Liver (tissue), 9 donors: ENCODE data around the gene RBBP5. TPM values are rescaled to one million over a fixed set of nuclear protein-coding genes. Genes with fewer than 3 reads are reported as not detected.

Experiments
- DNase-seq: peaks from one replicate; pipeline ENCODE4 v3.0.0-alpha.2; 2017; ENCODE audit warnings: low spot score
- H3K27ac ChIP-seq, 2 donors: one replicate each; pipeline ENCODE4 v1.7.0; 2013; ENCODE audit warnings: inconsistent platforms in 2 of 2, low read length in 2 of 2, control low read depth in 1 of 2, low read depth in 1 of 2, mild to moderate bottlenecking in 1 of 2
- H3K27me3 ChIP-seq, 4 donors: one replicate each; pipeline versions ENCODE4 v1.6.1 to v1.7.0; 2013; ENCODE audit warnings: low read length in 3 of 4, inconsistent platforms in 1 of 4, mild to moderate bottlenecking in 1 of 4, moderate library complexity in 1 of 4; ENCODE audit not compliant: control insufficient read depth in 4 of 4, insufficient read depth in 4 of 4
- H3K36me3 ChIP-seq, 4 donors: one replicate each; pipeline versions ENCODE4 v1.6.1 to v1.7.0; 2013; ENCODE audit warnings: low read length in 3 of 4, mild to moderate bottlenecking in 3 of 4, low read depth in 1 of 4, moderate library complexity in 1 of 4; ENCODE audit not compliant: control insufficient read depth in 4 of 4, insufficient read depth in 3 of 4
- H3K4me1 ChIP-seq, 4 donors: one replicate each; pipeline versions ENCODE4 v1.6.1 to v1.7.0; 2013; ENCODE audit warnings: low read length in 3 of 4, mild to moderate bottlenecking in 3 of 4, moderate library complexity in 1 of 4; ENCODE audit not compliant: control insufficient read depth in 4 of 4, insufficient read depth in 4 of 4
- H3K4me3 ChIP-seq, 3 donors: one replicate each; pipeline versions ENCODE4 v1.6.1 to v1.7.0; 2013; ENCODE audit warnings: low read length in 3 of 3, control low read depth in 1 of 3, low read depth in 1 of 3, mild to moderate bottlenecking in 1 of 3
- H3K9ac ChIP-seq, 2 donors: one replicate each; pipeline ENCODE4 v1.7.0; 2013; ENCODE audit warnings: low read length in 2 of 2, mild to moderate bottlenecking in 2 of 2, moderate library complexity in 2 of 2, control low read depth in 1 of 2, low read depth in 1 of 2
- H3K9me3 ChIP-seq, 4 donors: one replicate each; pipeline versions ENCODE4 v1.6.1 to v1.7.0; 2013; ENCODE audit warnings: low read length in 3 of 4; ENCODE audit not compliant: control insufficient read depth in 4 of 4
- EGR1 ChIP-seq, 2 donors: IDR thresholded peaks; 2 replicates each; pipeline ENCODE4 v1.6.1; 2016 to 2018; ENCODE audit warnings: antibody characterized with exemption in 2 of 2, low read depth in 2 of 2
- FOXA1 ChIP-seq: IDR thresholded peaks from 2 replicates; pipeline ENCODE4 v1.6.1; 2016; ENCODE audit warnings: antibody characterized with exemption
- FOXA2 ChIP-seq: IDR thresholded peaks from 2 replicates; pipeline ENCODE4 v1.6.1; 2016; ENCODE audit warnings: antibody characterized with exemption
- HNF4A ChIP-seq, 2 donors: conservative IDR thresholded peaks; 2 replicates each; pipeline ENCODE4 v1.6.1; 2016; ENCODE audit warnings: antibody characterized with exemption in 2 of 2, mild to moderate bottlenecking in 2 of 2
- HNF4G ChIP-seq: IDR thresholded peaks from 2 replicates; pipeline ENCODE4 v1.6.1; 2016; ENCODE audit warnings: antibody characterized with exemption
- JUND ChIP-seq, 2 donors: IDR thresholded peaks; 2 replicates each; pipeline ENCODE4 v1.6.1; 2016; ENCODE audit warnings: antibody characterized with exemption in 2 of 2
- NR2F2 ChIP-seq: IDR thresholded peaks from 2 replicates; pipeline ENCODE4 v1.6.1; 2016; ENCODE audit warnings: antibody characterized with exemption
- RXRA ChIP-seq, 2 donors: IDR thresholded peaks; 2 replicates each; pipeline ENCODE4 v1.6.1; 2017 to 2018; ENCODE audit warnings: antibody characterized with exemption in 2 of 2, mild to moderate bottlenecking in 1 of 2
- SP1 ChIP-seq: IDR thresholded peaks from 2 replicates; pipeline ENCODE4 v1.6.1; 2018; ENCODE audit warnings: antibody characterized with exemption, mild to moderate bottlenecking
- TAF1 ChIP-seq: conservative IDR thresholded peaks from 2 replicates; pipeline ENCODE4 v1.6.1; 2016; ENCODE audit warnings: antibody characterized with exemption, mild to moderate bottlenecking
- YY1 ChIP-seq: IDR thresholded peaks from 2 replicates; pipeline ENCODE4 v1.6.1; 2016; ENCODE audit warnings: antibody characterized with exemption, mild to moderate bottlenecking
- WGBS: extraction: QIAGEN DNeasy Blood & Tissue Kit; methylation state at CpG from one replicate; pipeline ENCODE4 v1.1.7; 2013; 5-methylcytosine and 5-hydroxymethylcytosine counted together
- polyA plus RNA-seq, 2 donors: library from polyadenylated mRNA; stranded (reverse) in 1 of 2; unstranded in 1 of 2; fragments of 200-250 nt in 1 of 2; fragments of >200 nt in 1 of 2; fragmentation: Nextera tagmentation in 1 of 2; extraction: Ambion mirVana in 1 of 2; gene quantifications; one replicate each; pipeline versions ENCODE4 v1.2.1 to v1.2.3, GENCODE V29; 2013 to 2015
- total RNA-seq, 2 donors: library from RNA; depleted of rRNA; stranded (reverse); fragments of >200 nt; gene quantifications; one replicate each; pipeline ENCODE4 v1.2.3, GENCODE V29; 2014
- TF ChIP-seq, protein P1 (sequence below): IDR thresholded peaks from 2 replicates; pipeline ENCODE4 v1.6.1; 2016; ENCODE audit warnings: antibody characterized with exemption, mild to moderate bottlenecking
- TF ChIP-seq, protein P2 (sequence below): IDR thresholded peaks from 2 replicates; pipeline ENCODE4 v1.6.1; 2016; ENCODE audit warnings: antibody characterized with exemption
- TF ChIP-seq, protein P3 (sequence below): IDR thresholded peaks from 2 replicates; pipeline ENCODE4 v1.6.1; 2016; ENCODE audit warnings: antibody characterized with exemption
- TF ChIP-seq, protein P4 (sequence below): IDR thresholded peaks from 2 replicates; pipeline ENCODE4 v1.6.1; 2016; ENCODE audit warnings: antibody characterized with exemption
- TF ChIP-seq, protein P5 (sequence below): fragments of 150-350 bp; IDR thresholded peaks from 2 replicates; pipeline ENCODE4 v1.5.1; 2017; ENCODE audit warnings: improper control_type of control experiment, low read depth, low read length; ENCODE audit not compliant: missing input control
- donor health status: healthy.
- donor health status: healthy.
- donor health status: healthy.
- donor health status: healthy.
- donor health status: healthy.

Gene RBBP5
- total and polyA plus RNA-seq, 4 donors = 4.6 to 12.0 (median 8.5) TPM

DNA sequence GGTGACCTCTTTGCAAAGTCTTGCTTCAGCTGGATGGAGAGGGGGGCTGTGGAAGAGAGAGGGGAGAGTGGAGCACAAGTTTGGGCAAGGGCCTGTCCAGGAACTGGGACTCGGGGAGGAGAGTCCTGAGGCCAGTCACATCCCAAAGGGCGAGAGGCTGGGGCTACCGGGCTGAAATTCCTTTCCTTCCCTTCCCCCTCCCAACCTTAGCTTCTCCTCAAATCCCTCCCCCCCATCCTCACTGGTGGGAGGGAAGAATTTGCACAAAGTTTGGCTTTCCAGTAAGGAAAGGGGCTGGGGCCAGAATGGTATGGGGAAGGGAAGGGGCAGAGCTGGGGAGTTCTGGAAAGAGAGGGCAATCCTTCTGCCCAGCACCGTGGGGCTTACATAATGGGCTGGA, 77.9 kb downstream of the RBBP5 start:
- TF ChIP-seq HNF4G = no peak
- TF ChIP-seq HNF4A (conservative IDR thresholded peaks at IDR 0.05) = no peak
- TF ChIP-seq, protein P1, sequence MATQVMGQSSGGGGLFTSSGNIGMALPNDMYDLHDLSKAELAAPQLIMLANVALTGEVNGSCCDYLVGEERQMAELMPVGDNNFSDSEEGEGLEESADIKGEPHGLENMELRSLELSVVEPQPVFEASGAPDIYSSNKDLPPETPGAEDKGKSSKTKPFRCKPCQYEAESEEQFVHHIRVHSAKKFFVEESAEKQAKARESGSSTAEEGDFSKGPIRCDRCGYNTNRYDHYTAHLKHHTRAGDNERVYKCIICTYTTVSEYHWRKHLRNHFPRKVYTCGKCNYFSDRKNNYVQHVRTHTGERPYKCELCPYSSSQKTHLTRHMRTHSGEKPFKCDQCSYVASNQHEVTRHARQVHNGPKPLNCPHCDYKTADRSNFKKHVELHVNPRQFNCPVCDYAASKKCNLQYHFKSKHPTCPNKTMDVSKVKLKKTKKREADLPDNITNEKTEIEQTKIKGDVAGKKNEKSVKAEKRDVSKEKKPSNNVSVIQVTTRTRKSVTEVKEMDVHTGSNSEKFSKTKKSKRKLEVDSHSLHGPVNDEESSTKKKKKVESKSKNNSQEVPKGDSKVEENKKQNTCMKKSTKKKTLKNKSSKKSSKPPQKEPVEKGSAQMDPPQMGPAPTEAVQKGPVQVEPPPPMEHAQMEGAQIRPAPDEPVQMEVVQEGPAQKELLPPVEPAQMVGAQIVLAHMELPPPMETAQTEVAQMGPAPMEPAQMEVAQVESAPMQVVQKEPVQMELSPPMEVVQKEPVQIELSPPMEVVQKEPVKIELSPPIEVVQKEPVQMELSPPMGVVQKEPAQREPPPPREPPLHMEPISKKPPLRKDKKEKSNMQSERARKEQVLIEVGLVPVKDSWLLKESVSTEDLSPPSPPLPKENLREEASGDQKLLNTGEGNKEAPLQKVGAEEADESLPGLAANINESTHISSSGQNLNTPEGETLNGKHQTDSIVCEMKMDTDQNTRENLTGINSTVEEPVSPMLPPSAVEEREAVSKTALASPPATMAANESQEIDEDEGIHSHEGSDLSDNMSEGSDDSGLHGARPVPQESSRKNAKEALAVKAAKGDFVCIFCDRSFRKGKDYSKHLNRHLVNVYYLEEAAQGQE = no peak
- no peak for TF ChIP-seq FOXA2
- TF ChIP-seq, protein P2, sequence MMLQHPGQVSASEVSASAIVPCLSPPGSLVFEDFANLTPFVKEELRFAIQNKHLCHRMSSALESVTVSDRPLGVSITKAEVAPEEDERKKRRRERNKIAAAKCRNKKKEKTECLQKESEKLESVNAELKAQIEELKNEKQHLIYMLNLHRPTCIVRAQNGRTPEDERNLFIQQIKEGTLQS = no peak
- TF ChIP-seq, protein P3, sequence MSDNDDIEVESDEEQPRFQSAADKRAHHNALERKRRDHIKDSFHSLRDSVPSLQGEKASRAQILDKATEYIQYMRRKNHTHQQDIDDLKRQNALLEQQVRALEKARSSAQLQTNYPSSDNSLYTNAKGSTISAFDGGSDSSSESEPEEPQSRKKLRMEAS = no peak
- TF ChIP-seq, protein P4, sequence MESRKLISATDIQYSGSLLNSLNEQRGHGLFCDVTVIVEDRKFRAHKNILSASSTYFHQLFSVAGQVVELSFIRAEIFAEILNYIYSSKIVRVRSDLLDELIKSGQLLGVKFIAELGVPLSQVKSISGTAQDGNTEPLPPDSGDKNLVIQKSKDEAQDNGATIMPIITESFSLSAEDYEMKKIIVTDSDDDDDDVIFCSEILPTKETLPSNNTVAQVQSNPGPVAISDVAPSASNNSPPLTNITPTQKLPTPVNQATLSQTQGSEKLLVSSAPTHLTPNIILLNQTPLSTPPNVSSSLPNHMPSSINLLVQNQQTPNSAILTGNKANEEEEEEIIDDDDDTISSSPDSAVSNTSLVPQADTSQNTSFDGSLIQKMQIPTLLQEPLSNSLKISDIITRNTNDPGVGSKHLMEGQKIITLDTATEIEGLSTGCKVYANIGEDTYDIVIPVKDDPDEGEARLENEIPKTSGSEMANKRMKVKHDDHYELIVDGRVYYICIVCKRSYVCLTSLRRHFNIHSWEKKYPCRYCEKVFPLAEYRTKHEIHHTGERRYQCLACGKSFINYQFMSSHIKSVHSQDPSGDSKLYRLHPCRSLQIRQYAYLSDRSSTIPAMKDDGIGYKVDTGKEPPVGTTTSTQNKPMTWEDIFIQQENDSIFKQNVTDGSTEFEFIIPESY = no peak
- TF ChIP-seq NR2F2 = no peak
- Histone ChIP-seq H3K27me3 (no peaks in the 10 kb centered on the region), H3K4me1 (peaks cover 5 to 25% (median 17%) of the 10 kb centered on the region in 4 donors), H3K9ac (no peak overlapping the region), H3K9me3 (no peaks in the 10 kb centered on the region), H3K4me3 (no peak overlapping the region), H3K36me3 (no peaks in the 10 kb centered on the region), H3K27ac (no peak overlapping the region)
- DNase-seq = no peak
- WGBS = 67% methylated on average over 4 of the region's 4 CpGs

DNA sequence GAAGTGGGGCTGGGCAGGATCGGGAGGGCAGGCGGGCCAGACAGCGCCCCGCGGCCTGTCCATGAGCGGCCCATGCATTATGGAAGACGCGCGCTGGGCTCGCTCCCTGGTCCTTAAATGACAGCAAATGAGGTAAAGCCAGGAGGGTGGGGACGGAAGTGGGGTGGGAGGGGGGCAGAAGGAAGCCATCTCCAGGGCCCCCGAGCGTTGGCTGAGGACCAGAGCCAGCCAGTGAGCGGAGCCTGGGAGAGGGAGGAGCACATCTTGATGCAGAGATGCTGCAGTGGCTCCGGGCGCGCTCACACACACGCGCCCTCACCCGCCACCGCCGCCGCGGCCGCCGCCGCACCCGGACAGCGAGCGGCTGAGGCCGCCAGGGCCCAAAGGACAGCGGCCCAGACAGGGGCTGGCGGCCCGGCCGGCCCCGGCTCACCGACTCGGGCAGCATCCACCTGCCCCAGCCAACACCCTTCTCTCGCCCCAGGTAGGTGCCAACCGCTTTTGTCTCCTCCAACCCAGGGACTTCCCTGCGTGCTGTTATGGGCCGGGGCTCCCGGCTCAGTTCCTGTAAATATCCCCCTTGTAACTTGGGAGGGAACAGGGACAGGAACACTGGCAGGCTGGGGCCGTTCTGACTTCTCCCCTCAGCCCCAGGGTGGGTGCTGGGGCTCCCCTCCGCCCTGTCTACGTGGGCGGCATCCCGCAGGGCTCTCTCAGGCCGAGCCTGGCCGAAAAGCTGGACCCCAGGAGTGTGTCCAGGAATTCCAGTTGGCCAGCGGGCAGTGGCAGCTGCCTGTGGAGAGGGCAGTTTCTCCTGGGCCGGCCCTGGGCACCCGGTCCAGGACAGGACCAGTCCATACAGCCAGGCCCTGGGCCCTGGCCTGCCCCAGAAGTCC, 78.6 kb downstream of the RBBP5 start, which contains the start of gene CNTN2:
Gene CNTN2 (plus strand): TSS at position 302 of the 896 bp plus-strand sequence. CDS start 9,974 bp downstream, outside the sequence.
- Histone ChIP-seq H3K27me3 (no peaks in the 10 kb centered on the region), H3K9me3 (no peaks in the 10 kb centered on the region), H3K36me3 (no peaks in the 10 kb centered on the region), H3K27ac (no peak within 1 kb of the TSS), H3K4me3 (no peak within 1 kb of the TSS), H3K9ac (no peak within 1 kb of the TSS), H3K4me1 (peaks cover 8 to 31% (median 24%) of the 10 kb centered on the region in 4 donors)
- WGBS = 50% methylated on average over 53 of the region's 53 CpGs
- DNase-seq = no peak
- no peak for TF ChIP-seq NR2F2
- TF ChIP-seq, protein P4 = no peak
- no peak for TF ChIP-seq FOXA1
- no peak for TF ChIP-seq FOXA2
- TF ChIP-seq, protein P1 = no peak
- TF ChIP-seq EGR1 (IDR thresholded peaks at IDR 0.05; ENCODE audit: low read depth in 2 of 2) = no peak
- TF ChIP-seq SP1 = no peak
- TF ChIP-seq, protein P3 = no peak
- TF ChIP-seq JUND (IDR thresholded peaks at IDR 0.05) = no peak
- TF ChIP-seq YY1 = no peak
- TF ChIP-seq, protein P5, sequence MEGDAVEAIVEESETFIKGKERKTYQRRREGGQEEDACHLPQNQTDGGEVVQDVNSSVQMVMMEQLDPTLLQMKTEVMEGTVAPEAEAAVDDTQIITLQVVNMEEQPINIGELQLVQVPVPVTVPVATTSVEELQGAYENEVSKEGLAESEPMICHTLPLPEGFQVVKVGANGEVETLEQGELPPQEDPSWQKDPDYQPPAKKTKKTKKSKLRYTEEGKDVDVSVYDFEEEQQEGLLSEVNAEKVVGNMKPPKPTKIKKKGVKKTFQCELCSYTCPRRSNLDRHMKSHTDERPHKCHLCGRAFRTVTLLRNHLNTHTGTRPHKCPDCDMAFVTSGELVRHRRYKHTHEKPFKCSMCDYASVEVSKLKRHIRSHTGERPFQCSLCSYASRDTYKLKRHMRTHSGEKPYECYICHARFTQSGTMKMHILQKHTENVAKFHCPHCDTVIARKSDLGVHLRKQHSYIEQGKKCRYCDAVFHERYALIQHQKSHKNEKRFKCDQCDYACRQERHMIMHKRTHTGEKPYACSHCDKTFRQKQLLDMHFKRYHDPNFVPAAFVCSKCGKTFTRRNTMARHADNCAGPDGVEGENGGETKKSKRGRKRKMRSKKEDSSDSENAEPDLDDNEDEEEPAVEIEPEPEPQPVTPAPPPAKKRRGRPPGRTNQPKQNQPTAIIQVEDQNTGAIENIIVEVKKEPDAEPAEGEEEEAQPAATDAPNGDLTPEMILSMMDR = no peak
- TF ChIP-seq RXRA (IDR thresholded peaks at IDR 0.05) = no peak
- TF ChIP-seq TAF1 = no peak
